Esophagus muscularis mucosa (tissue), 4 donors: ENCODE data around the gene KCP.

Experiments
- EP300 ChIP-seq: sonication (generic); formaldehyde crosslinking; IDR thresholded peaks from one replicate; pipeline ENCODE4 v1.6.1; 2017; ENCODE audit warnings: antibody characterized with exemption
- POLR2A ChIP-seq: fragments of 450-650 bp; IDR thresholded peaks from one replicate; pipeline ENCODE4 v1.6.1; 2017; ENCODE audit warnings: antibody characterized with exemption, moderate library complexity, mild to moderate bottlenecking, low read depth
- POLR2AphosphoS5 ChIP-seq, 2 donors: sonication (generic); formaldehyde crosslinking; IDR thresholded peaks; one replicate each; pipeline ENCODE4 v1.6.1; 2017; ENCODE audit warnings: antibody characterized with exemption in 2 of 2
- TF ChIP-seq, protein P1 (sequence below), 3 experiments: fragments of 200-600 bp in 2 of 3; fragments of 450-650 bp in 1 of 3; sonication (generic) in 2 of 3; IDR thresholded peaks; one replicate each; pipeline ENCODE4 v1.5.1; 2017 to 2019; ENCODE audit warnings: antibody characterized with exemption in 3 of 3, mild to moderate bottlenecking in 2 of 3, moderate library complexity in 1 of 3

DNA sequence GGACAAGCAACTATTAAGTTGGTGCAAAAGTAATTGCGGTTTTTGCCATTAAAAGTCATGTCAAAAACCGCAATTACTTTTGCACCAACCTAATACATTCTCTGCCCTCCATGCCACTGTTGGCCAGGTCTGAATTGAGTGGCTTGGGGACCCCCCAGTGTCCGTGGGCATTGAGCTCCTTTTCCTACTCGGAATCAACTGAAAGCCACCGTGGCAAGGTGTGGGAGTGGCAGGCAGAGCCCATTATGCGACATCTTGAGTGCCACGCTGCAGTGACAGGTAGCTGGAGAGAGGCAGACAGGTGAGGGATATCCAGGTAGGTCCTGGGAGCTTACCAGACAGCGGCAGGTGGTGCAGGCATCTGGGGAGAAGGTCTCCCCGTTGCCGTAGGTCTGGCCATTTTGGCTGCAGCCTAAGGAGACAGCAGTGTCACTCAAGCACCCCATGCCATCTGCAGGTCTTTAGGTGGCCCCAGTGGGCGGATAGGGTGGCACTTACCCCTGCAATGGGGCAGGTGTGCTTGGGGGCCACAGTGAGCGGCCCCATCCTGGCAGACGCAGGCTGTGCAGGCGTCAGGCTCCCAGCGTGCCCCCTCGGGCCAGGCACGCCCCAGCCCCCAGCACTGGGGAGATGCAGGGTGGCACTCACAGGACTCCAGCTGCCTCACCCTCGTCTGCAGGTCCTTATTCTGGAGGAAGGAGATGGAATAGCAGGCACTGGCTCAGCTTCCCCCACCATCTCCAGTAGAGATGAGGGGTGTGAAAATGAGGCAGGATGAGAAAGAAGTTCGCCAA lies 3.5 kb downstream of the KCP start:
- TF ChIP-seq, protein P1, sequence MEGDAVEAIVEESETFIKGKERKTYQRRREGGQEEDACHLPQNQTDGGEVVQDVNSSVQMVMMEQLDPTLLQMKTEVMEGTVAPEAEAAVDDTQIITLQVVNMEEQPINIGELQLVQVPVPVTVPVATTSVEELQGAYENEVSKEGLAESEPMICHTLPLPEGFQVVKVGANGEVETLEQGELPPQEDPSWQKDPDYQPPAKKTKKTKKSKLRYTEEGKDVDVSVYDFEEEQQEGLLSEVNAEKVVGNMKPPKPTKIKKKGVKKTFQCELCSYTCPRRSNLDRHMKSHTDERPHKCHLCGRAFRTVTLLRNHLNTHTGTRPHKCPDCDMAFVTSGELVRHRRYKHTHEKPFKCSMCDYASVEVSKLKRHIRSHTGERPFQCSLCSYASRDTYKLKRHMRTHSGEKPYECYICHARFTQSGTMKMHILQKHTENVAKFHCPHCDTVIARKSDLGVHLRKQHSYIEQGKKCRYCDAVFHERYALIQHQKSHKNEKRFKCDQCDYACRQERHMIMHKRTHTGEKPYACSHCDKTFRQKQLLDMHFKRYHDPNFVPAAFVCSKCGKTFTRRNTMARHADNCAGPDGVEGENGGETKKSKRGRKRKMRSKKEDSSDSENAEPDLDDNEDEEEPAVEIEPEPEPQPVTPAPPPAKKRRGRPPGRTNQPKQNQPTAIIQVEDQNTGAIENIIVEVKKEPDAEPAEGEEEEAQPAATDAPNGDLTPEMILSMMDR (IDR thresholded peaks at IDR 0.05): no peak
- TF ChIP-seq POLR2AphosphoS5 (IDR thresholded peaks at IDR 0.05): no peak
- no peak for TF ChIP-seq POLR2A
- no peak for TF ChIP-seq EP300
